Loucy (cell line): ENCODE data around the gene SH3RF3.

ENCODE experiments used
- H2AFZ ChIP-seq: fragments of 200-600 bp; sonication (generic); 2 replicates; pipeline ENCODE4 v1.6.0; 2016; ENCODE audit warnings: antibody characterized with exemption, mild to moderate bottlenecking, low read length, moderate library complexity
- H3F3A ChIP-seq: fragments of 200-600 bp; 2 replicates; pipeline ENCODE4 v1.6.0; 2016; ENCODE audit warnings: antibody characterized with exemption, low read depth, mild to moderate bottlenecking
- H3K27me3 ChIP-seq: fragments of 200-600 bp; sonication (generic); 2 replicates; pipeline ENCODE4 v1.6.1; 2014; ENCODE audit warnings: low read length, mild to moderate bottlenecking; ENCODE audit not compliant: insufficient read depth, poor library complexity, severe bottlenecking
- H3K36me3 ChIP-seq: fragments of 200-600 bp; sonication (generic); 2 replicates; pipeline ENCODE4 v1.6.1; 2016; ENCODE audit warnings: low read length; ENCODE audit not compliant: insufficient read depth
- H3K4me1 ChIP-seq: fragments of 200-600 bp; sonication (generic); 2 replicates; pipeline ENCODE4 v1.5.1; 2014; ENCODE audit warnings: low read length, mild to moderate bottlenecking; ENCODE audit not compliant: insufficient read depth, poor library complexity, severe bottlenecking
- H3K4me2 ChIP-seq: fragments of 200-600 bp; sonication (generic); 2 replicates; pipeline ENCODE4 v1.6.0; 2014; ENCODE audit warnings: antibody characterized with exemption, low read length, low read depth, mild to moderate bottlenecking; ENCODE audit not compliant: poor library complexity, severe bottlenecking
- H3K4me3 ChIP-seq: fragments of 200-600 bp; sonication (generic); 2 replicates; pipeline ENCODE4 v1.5.1; 2014; ENCODE audit warnings: low read length, mild to moderate bottlenecking, mixed read lengths; ENCODE audit not compliant: poor library complexity, severe bottlenecking
- H3K79me2 ChIP-seq: fragments of 200-600 bp; sonication (generic); 2 replicates; pipeline ENCODE4 v1.6.1; 2014; ENCODE audit warnings: low read length; ENCODE audit not compliant: insufficient read depth
- H3K9ac ChIP-seq: fragments of 200-600 bp; sonication (generic); 2 replicates; pipeline ENCODE4 v1.6.0; 2014; ENCODE audit warnings: mild to moderate bottlenecking, low read depth, low read length, moderate library complexity; ENCODE audit not compliant: poor library complexity, severe bottlenecking
- H3K9me2 ChIP-seq: fragments of 200-600 bp; sonication (generic); replicated peaks from 2 replicates; pipeline ENCODE4 v1.6.1; 2016; ENCODE audit warnings: low read depth, low read length, mixed read lengths
- H3K9me3 ChIP-seq: fragments of 200-600 bp; sonication (generic); 2 replicates; pipeline ENCODE4 v1.6.1; 2014; ENCODE audit warnings: mild to moderate bottlenecking, antibody characterized with exemption, low read length, low read depth; ENCODE audit not compliant: insufficient read depth
- H4K20me1 ChIP-seq: fragments of 200-600 bp; sonication (generic); 2 replicates; pipeline ENCODE4 v1.6.0; 2014; ENCODE audit warnings: antibody characterized with exemption, low read length, mild to moderate bottlenecking; ENCODE audit not compliant: insufficient read depth, poor library complexity, severe bottlenecking
- CTCF ChIP-seq: fragments of 200-600 bp; sonication (generic); conservative IDR thresholded peaks from 2 replicates; pipeline ENCODE4 v1.5.1; 2014; ENCODE audit warnings: mild to moderate bottlenecking, antibody characterized with exemption, low read length
- EZH2phosphoT487 ChIP-seq: fragments of 200-600 bp; IDR thresholded peaks from 2 replicates; pipeline ENCODE4 v1.6.1; 2018; ENCODE audit warnings: antibody characterized with exemption, mild to moderate bottlenecking, moderate library complexity, borderline replicate concordance

The SH3RF3 gene

DNA sequence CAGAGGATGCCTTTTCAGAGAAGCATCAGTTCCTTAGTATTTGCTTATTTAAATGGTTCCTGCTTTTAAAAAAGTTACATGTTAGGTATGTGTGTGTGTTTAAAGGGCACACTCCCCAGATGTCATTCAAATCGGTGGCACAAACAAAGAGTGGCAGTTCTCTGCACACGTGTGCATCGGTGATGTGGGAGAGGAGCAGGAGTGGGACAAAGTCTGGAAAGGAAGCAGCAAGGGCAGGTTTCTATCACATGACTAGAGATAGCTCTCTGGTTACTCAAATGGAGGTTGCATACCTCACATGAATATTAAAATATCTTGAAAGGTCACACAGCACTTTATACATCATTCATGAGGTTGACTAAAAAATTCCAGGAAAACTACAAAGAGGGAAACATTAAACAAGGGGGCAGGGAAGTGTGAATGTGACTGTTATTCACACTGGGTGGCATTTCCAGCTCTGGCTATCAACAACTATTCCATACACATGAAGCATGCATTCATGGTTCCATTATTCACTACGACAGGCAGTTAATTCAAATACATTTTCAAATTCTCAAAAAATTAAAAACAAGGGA lies 420.1 kb downstream of the SH3RF3 start:
- Histone ChIP-seq H3K36me3 (no peaks in the 10 kb centered on the region), H3K79me2 (no peaks in the 10 kb centered on the region), H2AFZ (no peak overlapping the region), H4K20me1 (no peaks in the 10 kb centered on the region), H3K4me3 (no peak overlapping the region), H3K4me2 (no peak overlapping the region), H3K9me2 (no peaks in the 10 kb centered on the region), H3K9me3 (no peaks in the 10 kb centered on the region), H3F3A (no peaks in the 10 kb centered on the region), H3K9ac (no peak overlapping the region), H3K27me3 (no peaks in the 10 kb centered on the region), H3K4me1 (no peaks in the 10 kb centered on the region)
- no peak for TF ChIP-seq EZH2phosphoT487
- no peak for TF ChIP-seq CTCF
